ENCODE data around the gene NPM1.
"Not testable (repeated sequence)": the region's sequence is repeated elsewhere in the genome, so short reads cannot be mapped to it uniquely, and the experiment has no call there.

NPM1 gene

GRCh38 chr5:171413153-171413910 lies 25.7 kb downstream of the NPM1 start:
- DNase-seq = no peak

GRCh38 chr5:171413993-171414392 lies 26.3 kb downstream of the NPM1 start:
- not testable (repeated sequence) for DNase-seq

- no peak for DNase-seq
Measured at GRCh38 chr5:171415115-171415730, 27.6 kb downstream of the NPM1 start.

- DNase-seq = no peak
Measured at GRCh38 chr5:171416160-171417049, 28.8 kb downstream of the NPM1 start.

- peak; percentile 29 for DNase-seq
Measured at GRCh38 chr5:171418316-171418981, 30.8 kb downstream of the NPM1 start.

GRCh38 chr5:171418982-171419687 lies 31.5 kb downstream of the NPM1 start, which contains the start of gene FGF18:
TSS of gene FGF18 (plus strand) at chr5:171419647. CDS start at chr5:171420200, 553 bp downstream.
- peak; percentile 13 for DNase-seq

- no peak for DNase-seq
Measured at GRCh38 chr5:171419688-171420430, 32.2 kb downstream of the NPM1 start.

GRCh38 chr5:171420431-171421241 lies 33.0 kb downstream of the NPM1 start:
- no peak for DNase-seq

- no peak for DNase-seq
Measured at GRCh38 chr5:171421331-171422262, 33.9 kb downstream of the NPM1 start.

GRCh38 chr5:171422495-171422894 lies 34.8 kb downstream of the NPM1 start:
- DNase-seq = no peak

GRCh38 chr5:171422902-171423663 lies 35.4 kb downstream of the NPM1 start:
- no peak for DNase-seq

GRCh38 chr5:171424726-171425125 lies 37.1 kb downstream of the NPM1 start:
- no peak for DNase-seq

- DNase-seq = no peak
Measured at GRCh38 chr5:171425596-171426244, 38.1 kb downstream of the NPM1 start.

- no peak for DNase-seq
Measured at GRCh38 chr5:171426266-171426665, 38.6 kb downstream of the NPM1 start.

- no peak for DNase-seq
Measured at GRCh38 chr5:171426680-171427079, 39.0 kb downstream of the NPM1 start.

GRCh38 chr5:171427318-171428167 lies 39.9 kb downstream of the NPM1 start:
- DNase-seq = no peak

GRCh38 chr5:171428168-171428696 lies 40.6 kb downstream of the NPM1 start:
- DNase-seq = no peak
